ENCODE measurements around the gene PRDM16.

The PRDM16 gene

GRCh38 chr1:3033040-3033789 lies 35.8 kb upstream of the PRDM16 start:
- DNase-seq = no peak

GRCh38 chr1:3033790-3034090 lies 35.3 kb upstream of the PRDM16 start:
- no peak for DNase-seq

GRCh38 chr1:3034162-3034561 lies 34.8 kb upstream of the PRDM16 start:
- no peak for DNase-seq

- no peak for DNase-seq
Observed at GRCh38 chr1:3034728-3035562, 34.1 kb upstream of the PRDM16 start.

- no peak for DNase-seq
Observed at GRCh38 chr1:3035563-3036446, 33.2 kb upstream of the PRDM16 start.

- no peak for DNase-seq
Observed at GRCh38 chr1:3036447-3037280, 32.3 kb upstream of the PRDM16 start.

- DNase-seq = no peak
Observed at GRCh38 chr1:3037281-3038040, 31.5 kb upstream of the PRDM16 start.

GRCh38 chr1:3038113-3038551 lies 30.9 kb upstream of the PRDM16 start:
- no peak for DNase-seq

- no peak for DNase-seq
Observed at GRCh38 chr1:3038571-3039181, 30.3 kb upstream of the PRDM16 start.

GRCh38 chr1:3040004-3040403 lies 29.0 kb upstream of the PRDM16 start:
- DNase-seq = no peak

- no peak for DNase-seq
Observed at GRCh38 chr1:3042481-3042880, 26.5 kb upstream of the PRDM16 start.

GRCh38 chr1:3049164-3049563 lies 19.8 kb upstream of the PRDM16 start:
- DNase-seq = no peak

- no peak for DNase-seq
Observed at GRCh38 chr1:3049905-3050304, 19.1 kb upstream of the PRDM16 start.

GRCh38 chr1:3050603-3051002 lies 18.4 kb upstream of the PRDM16 start:
- DNase-seq = no peak

GRCh38 chr1:3051270-3052268 lies 17.4 kb upstream of the PRDM16 start:
- no peak for DNase-seq

- DNase-seq = no peak
Observed at GRCh38 chr1:3052501-3052900, 16.5 kb upstream of the PRDM16 start.

GRCh38 chr1:3053366-3053980 lies 15.5 kb upstream of the PRDM16 start:
- DNase-seq = no peak

- no peak for DNase-seq
Observed at GRCh38 chr1:3053986-3054385, 15.0 kb upstream of the PRDM16 start.

- no peak for DNase-seq
Observed at GRCh38 chr1:3054474-3054873, 14.5 kb upstream of the PRDM16 start.
